ENCODE results near the gene LAIR2. TPM values are rescaled to one million over a fixed set of nuclear protein-coding genes. Genes with fewer than 3 reads are reported as not detected.

Gene LAIR2
- total RNA-seq, 1 donor = not detected

- Histone ChIP-seq H3K79me2 (ENCODE audit: insufficient read depth, low read length) (no peaks in the 10 kb centered on the region), H3K36me3 (ENCODE audit: insufficient read depth, low read length) (no peaks in the 10 kb centered on the region), H3K27ac (ENCODE audit: low read depth, low read length) (no peak overlapping the region), H2AFZ (ENCODE audit: low read length) (no peak overlapping the region), H3K4me3 (ENCODE audit: insufficient read depth, low read length) (no peak overlapping the region), H3K4me2 (ENCODE audit: insufficient read depth, low read length) (no peak overlapping the region), H4K20me1 (ENCODE audit: insufficient read depth, low read length) (no peaks in the 10 kb centered on the region), H3K4me1 (ENCODE audit: insufficient read depth, low read length) (no peaks in the 10 kb centered on the region), H3K9me3 (ENCODE audit: low read depth, low read length) (no peaks in the 10 kb centered on the region), H3K27me3 (ENCODE audit: insufficient read depth, low read length) (no peaks in the 10 kb centered on the region)
- no peak for TF ChIP-seq CTCF (IDR thresholded peaks at IDR 0.05; ENCODE audit: extremely low read depth, low read depth, low read length)
- DNase-seq (ENCODE audit: insufficient read length, low spot score, missing footprints) = no peak
These were observed 20.8 kb downstream of the LAIR2 start for GRCh38 chr19:54523403-54523802.

- Histone ChIP-seq H3K27ac (ENCODE audit: low read depth, low read length) (no peak overlapping the region), H4K20me1 (ENCODE audit: insufficient read depth, low read length) (no peaks in the 10 kb centered on the region), H2AFZ (ENCODE audit: low read length) (no peak overlapping the region), H3K4me2 (ENCODE audit: insufficient read depth, low read length) (no peak overlapping the region), H3K27me3 (ENCODE audit: insufficient read depth, low read length) (no peaks in the 10 kb centered on the region), H3K4me3 (ENCODE audit: insufficient read depth, low read length) (no peak overlapping the region), H3K36me3 (ENCODE audit: insufficient read depth, low read length) (no peaks in the 10 kb centered on the region), H3K9me3 (ENCODE audit: low read depth, low read length) (no peaks in the 10 kb centered on the region), H3K79me2 (ENCODE audit: insufficient read depth, low read length) (no peaks in the 10 kb centered on the region), H3K4me1 (ENCODE audit: insufficient read depth, low read length) (no peaks in the 10 kb centered on the region)
- no peak for TF ChIP-seq CTCF (IDR thresholded peaks at IDR 0.05; ENCODE audit: extremely low read depth, low read depth, low read length)
- DNase-seq (ENCODE audit: insufficient read length, low spot score, missing footprints) = no peak
These were observed 23.0 kb downstream of the LAIR2 start for GRCh38 chr19:54525636-54526035.

DNA sequence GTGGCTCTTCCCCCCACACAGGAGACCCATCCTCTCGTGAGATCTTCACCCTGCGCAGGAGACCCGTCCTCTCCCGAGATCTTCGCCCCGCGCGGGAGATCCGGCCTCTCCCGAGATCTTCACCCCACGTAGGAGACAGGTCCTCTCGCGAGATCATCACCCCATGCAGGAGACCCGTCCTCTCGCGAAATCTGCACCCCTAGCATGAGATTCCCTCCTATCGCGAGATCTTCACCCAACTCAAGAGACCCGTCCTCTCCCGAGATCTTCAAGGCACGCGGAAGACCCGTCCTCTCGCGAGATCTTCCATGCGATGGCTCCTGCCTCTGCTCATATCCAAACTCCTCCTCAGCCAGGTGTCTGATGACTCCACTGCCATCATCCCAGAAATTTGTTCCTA, 24.3 kb downstream of the LAIR2 start:
- no peak overlapping the region for H2AFZ ChIP-seq (ENCODE audit: low read length)
- H3K27ac ChIP-seq (ENCODE audit: low read depth, low read length) = no peak overlapping the region
- no peak for DNase-seq (ENCODE audit: insufficient read length, low spot score, missing footprints)
- H3K36me3 ChIP-seq (ENCODE audit: insufficient read depth, low read length) = no peaks in the 10 kb centered on the region
- no peak for TF ChIP-seq CTCF (IDR thresholded peaks at IDR 0.05; ENCODE audit: extremely low read depth, low read depth, low read length)
- H4K20me1 ChIP-seq (ENCODE audit: insufficient read depth, low read length) = no peaks in the 10 kb centered on the region
- no peaks in the 10 kb centered on the region for H3K9me3 ChIP-seq (ENCODE audit: low read depth, low read length)
- no peak overlapping the region for H3K4me2 ChIP-seq (ENCODE audit: insufficient read depth, low read length)
- no peaks in the 10 kb centered on the region for H3K4me1 ChIP-seq (ENCODE audit: insufficient read depth, low read length)
- H3K4me3 ChIP-seq (ENCODE audit: insufficient read depth, low read length) = no peak overlapping the region
- H3K79me2 ChIP-seq (ENCODE audit: insufficient read depth, low read length) = no peaks in the 10 kb centered on the region
- H3K27me3 ChIP-seq (ENCODE audit: insufficient read depth, low read length) = no peaks in the 10 kb centered on the region

GRCh38 chr19:54530866-54531265, 28.2 kb downstream of the LAIR2 start:
- DNase-seq (ENCODE audit: insufficient read length, low spot score, missing footprints) = no peak
- no peak for TF ChIP-seq CTCF (IDR thresholded peaks at IDR 0.05; ENCODE audit: extremely low read depth, low read depth, low read length)
- Histone ChIP-seq H3K27me3 (ENCODE audit: insufficient read depth, low read length) (no peaks in the 10 kb centered on the region), H3K4me3 (ENCODE audit: insufficient read depth, low read length) (no peak overlapping the region), H4K20me1 (ENCODE audit: insufficient read depth, low read length) (no peaks in the 10 kb centered on the region), H3K9me3 (ENCODE audit: low read depth, low read length) (peaks cover 3% of the 10 kb centered on the region), H3K27ac (ENCODE audit: low read depth, low read length) (no peak overlapping the region), H3K36me3 (ENCODE audit: insufficient read depth, low read length) (no peaks in the 10 kb centered on the region), H2AFZ (ENCODE audit: low read length) (no peak overlapping the region), H3K4me2 (ENCODE audit: insufficient read depth, low read length) (no peak overlapping the region), H3K79me2 (ENCODE audit: insufficient read depth, low read length) (no peaks in the 10 kb centered on the region), H3K4me1 (ENCODE audit: insufficient read depth, low read length) (no peaks in the 10 kb centered on the region)
